ENCODE measurements around the gene IL4I1.

- TF ChIP-seq CTCF (conservative IDR thresholded peaks at IDR 0.05; ENCODE audit: low read depth, low read length) (no peak), EZH2 (IDR thresholded peaks at IDR 0.05; ENCODE audit: borderline replicate concordance, low read depth, low read length, poor library complexity, severe bottlenecking) (no peak)
These were observed 22.1 kb downstream of the IL4I1 start for GRCh38 chr19:49874503-49875157.

All from A673 (cell line).